Epidermal melanocyte (primary cell): ENCODE data around the gene C12orf75.
"Not testable (repeated sequence)": the region's sequence is repeated elsewhere in the genome, so short reads cannot be mapped to it uniquely, and the experiment has no call there.

ENCODE experiments used
- DNase-seq: peaks from one replicate; pipeline ENCODE4 v3.0.0; 2011; ENCODE audit warnings: low spot score; ENCODE audit not compliant: insufficient read length

C12orf75 gene

DNA sequence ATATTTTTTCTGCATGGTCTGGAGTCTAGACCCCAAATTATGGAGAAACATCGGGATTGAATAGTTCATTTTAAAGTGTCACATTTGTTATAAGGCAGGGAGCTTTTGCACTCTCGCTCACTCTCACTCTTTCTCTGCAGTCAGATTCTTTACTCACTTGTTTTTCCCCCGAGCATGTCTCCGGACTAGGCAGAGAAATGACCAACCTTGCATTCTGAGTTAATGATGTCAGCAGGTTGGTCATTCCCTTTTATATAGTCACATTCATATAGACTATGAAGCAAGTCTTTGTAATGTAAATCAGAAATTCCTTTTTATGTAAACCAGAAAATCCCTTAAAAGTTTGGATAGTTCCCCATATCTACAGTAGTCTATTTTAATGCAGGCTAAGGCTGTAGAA lies 4.1 kb downstream of the C12orf75 start:
- DNase-seq: no peak

DNA sequence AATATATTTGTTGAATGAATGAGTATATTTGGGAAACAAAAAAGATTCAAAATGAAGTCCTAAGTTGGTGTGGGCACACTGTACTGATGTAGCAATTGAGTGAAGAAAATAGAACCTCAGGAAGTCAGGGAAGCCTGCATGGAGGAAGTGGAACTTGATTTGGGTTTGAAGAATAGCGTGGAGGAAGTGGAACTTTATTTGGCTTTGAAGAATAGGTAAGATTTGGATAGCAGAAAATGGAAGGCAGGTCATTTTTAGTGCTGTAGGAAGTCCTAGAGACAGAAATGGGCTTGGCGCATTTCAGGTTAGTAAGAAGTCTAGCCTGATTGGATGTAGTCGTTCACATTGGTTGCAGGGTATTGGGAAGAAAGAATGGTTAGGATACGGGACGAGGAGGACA lies 5.4 kb downstream of the C12orf75 start:
- no peak for DNase-seq

DNA sequence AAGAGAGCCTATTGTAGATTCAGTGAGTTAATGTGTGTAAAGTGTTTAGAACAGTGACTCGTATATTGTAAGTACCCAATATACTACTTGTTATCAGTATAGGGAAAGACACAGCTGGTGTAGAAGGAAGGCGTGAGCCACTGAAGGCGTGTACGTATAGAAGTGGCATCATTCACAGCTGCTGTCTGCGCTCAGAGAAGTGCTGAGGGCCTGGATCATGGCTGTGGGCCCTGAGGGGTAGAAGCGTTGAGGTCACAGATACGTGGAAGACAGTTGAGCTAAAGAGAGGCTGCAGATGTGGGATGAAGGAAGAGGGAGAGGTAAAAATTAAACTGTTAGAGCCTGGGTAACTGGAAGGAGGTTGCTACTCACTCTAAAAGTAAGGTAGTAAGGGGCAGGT lies 5.9 kb downstream of the C12orf75 start:
- DNase-seq: no peak

DNA sequence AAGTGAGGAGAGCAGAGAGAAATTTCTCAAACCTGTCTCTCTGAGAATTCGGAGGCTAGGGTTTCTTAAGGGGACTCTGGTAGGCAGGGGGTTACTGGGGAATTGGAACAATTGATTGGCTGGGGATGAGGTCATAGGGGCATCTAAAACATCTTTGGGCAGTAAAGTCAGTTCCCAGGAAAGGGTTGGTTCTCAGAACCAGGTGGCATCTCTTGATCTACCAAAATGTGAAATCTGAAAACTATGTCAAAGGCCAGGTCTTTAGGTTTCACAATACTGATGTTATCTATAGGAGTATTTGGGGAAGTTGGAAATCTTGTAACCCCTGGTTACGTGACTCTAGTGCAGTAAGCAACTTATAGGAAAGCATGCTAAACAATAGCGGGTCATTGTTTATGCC lies 6.9 kb downstream of the C12orf75 start:
- no peak for DNase-seq

DNA sequence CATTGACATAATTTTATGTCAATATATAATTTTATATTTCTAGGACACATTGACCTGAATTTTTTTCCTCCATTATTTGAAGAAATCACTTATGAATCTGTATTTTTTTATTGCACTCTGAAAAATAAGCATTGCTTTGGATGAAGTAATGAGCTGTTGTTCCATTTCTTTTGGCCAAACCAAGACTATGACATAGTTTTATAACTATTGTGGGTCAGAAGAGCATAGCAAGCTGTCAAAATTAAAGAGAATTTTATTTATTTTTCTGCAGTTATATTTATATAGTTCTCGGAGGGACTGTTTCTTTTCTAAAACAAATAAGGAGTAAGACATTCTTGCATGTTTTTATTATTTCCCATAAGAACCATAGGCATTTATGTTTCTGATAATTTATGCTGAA lies 8.5 kb downstream of the C12orf75 start:
- DNase-seq: no peak

DNA sequence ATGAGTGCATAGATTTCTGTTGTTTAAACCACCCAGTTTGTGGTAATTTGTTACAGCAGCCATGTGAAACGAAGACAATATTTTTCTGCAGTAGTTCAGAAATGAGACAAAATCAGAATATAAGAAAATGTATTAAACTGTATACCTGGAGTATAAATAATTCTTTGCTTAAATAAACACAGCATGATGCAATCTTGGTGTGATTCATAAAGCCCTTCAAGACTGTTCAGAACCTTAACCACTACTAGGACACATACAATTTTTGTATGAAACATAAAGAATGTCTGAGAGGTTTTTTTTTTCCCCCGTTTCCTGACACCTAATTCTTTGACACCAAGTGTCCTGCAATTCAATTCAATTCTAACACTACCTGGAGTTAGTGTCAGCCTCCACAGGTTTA lies 10.5 kb downstream of the C12orf75 start:
- no peak for DNase-seq

DNA sequence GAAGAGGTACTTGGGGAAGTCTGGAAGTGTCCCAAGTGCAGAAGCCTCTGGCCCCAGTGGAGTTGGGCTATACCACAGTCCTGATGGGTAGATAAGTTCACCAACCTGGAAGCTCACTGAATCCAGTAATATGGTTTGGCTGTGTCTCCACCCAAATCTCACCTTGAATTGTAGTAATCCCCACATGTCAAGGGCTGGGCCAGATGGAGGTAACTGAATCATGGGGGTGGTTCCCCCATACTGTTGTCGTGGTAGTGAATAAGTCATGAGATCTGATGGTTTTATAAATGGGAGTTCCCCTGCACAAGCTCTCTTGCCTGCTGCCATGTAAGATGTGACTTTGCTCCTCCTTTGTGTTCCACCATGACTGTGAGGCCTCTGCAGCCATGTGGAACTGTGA lies 11.1 kb downstream of the C12orf75 start:
- not testable (repeated sequence) for DNase-seq

DNA sequence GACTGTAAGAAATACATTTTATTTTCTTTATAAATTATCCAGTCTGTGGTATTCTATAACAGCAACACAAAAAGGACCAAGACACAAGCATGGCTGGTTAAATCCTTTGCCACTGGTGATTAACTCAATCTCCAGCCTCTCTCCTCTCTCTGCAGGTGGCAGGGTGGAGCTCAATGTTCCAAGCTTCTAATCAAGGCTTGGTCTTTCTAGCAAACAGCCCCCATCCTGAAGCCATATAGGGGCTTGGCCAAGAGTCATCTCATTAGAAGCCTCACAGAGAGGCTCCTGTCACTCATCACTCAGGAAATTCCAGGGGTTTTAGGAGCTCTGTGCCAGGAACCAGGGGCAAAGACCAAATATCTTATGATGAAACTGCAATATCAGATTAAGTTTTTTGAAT lies 12.0 kb downstream of the C12orf75 start:
- DNase-seq: no peak

DNA sequence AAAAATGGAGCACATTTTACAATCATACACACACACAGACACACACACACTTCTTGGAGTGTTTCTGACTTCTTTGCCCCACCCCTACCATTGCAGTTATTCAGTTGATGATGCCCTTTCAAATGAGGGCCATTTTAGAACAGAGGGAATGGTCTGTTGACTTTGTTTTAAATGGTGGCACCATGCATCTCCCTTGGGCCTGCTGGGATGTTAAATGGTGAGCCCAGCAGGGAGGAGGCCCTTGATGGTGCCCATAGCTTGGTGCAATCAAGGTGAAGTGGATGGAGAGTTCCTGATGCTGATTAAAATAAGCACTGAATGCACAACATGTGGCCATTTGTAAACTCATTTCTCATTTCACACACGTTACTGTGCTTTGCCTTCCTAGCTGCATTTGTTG lies 13.3 kb downstream of the C12orf75 start:
- no peak for DNase-seq

DNA sequence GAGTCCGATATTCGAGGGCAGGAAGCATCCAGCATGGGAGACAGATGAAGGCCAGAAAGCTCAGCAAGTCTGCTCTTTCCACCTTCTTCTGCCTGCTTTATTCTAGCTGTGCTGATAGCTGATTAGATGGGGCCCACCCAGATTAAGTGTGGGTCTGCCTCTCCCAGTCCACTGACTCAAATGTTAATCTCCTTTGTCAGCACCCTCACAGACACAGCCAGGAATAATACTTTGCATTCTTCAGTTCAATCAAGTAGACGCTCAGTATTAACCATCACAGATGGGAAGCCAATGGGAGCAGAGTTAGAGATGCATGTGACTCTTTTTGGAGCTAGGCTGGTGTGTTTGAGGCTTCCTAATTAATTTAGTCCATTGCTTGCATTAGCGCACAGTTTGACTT lies 17.0 kb downstream of the C12orf75 start:
- DNase-seq: no peak

DNA sequence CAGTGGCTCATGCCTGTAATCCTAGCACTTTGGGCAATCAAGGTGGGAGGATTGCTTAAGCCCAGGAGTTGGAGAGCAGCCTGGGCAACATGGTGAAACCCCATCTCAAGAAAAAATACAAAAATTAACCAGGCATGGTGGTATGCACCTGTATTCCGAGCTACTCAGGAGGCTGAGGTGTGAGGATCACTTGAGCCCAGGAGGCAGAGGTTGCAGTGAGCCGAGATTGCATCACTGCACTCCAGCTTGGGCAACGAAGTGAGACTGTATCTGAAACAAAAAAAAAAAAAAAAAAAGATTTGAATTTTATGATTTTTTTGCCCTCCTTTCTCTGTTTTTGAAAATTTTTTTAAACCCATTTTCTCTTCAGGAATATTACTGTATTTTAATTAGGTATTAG lies 17.7 kb downstream of the C12orf75 start:
- no peak for DNase-seq

DNA sequence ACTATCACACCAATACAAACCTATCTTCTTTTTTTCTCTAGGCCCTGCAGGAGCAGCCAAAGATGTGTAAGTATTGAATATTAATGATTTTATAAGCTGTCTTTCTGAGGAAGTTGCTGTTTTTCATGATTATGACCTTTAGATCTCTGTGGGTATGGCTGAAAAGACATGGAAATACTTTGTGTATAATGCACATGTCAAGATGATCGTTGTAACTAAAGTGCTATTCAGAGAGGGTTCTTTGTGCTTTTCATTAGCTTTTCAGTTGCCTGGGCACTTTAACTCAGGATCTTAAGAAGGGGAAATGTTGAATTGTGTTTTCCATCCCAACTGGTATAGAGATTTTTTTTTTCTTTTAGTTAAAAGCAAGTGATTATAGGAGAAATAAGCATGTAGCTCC lies 18.1 kb downstream of the C12orf75 start:
- DNase-seq: no peak

DNA sequence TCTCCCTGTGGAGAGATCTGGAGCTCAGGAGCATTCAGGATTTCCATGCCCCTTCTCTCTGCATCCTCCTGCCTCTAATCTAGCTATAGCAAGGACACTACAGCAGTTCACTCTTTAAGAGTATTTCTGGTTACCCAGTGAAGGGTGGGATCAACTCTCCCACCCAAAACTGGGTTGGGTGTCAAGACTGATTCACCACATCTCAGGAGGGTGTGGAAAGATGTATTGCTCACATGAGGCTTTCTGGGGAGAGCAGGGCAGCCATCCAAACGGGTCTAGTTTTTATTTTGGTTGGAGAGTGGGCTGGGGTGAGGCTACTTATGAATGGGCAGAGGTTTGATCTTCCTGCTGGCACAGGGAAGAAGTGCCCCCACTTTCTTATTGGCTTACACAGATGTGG lies 18.6 kb downstream of the C12orf75 start:
- no peak for DNase-seq

DNA sequence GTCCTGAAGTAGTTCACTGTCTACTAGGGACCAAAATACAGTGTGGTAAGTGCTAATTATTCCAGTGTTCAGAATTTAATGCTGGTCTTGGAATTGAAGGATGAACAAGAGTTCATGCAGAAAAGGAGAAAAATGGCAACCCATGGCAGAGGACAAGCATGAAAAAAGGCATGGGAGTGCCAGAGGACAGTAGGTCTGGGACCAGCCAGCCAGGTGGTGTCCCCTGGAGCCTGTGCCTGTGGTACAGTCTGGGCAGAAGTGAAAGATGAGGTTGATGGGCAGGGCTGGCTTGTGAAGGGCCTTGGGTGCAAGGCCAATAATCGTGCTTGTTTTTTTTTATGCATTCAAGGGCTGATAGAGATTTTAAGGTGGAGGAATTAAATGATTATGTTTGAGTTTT lies 21.0 kb downstream of the C12orf75 start:
- DNase-seq: no peak

DNA sequence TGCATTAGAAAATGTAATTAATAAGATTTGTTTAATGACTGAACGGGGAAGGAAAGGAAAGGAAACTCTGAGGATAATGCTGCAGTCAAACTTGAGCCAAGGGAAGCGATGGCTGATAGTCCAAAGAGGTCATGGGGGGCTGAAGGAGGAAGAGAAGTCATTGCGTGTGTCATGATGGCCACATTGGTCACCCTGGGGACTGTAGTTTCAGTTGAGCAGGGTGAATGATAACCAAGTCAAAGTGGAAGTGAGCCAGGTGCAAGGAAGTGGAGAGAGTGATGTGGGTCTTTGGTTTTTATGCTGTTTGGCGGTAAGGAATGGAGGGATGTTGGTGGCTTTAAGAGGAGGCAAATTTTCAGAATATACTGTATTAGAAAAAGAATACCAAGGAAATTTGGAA lies 21.6 kb downstream of the C12orf75 start:
- DNase-seq: no peak

DNA sequence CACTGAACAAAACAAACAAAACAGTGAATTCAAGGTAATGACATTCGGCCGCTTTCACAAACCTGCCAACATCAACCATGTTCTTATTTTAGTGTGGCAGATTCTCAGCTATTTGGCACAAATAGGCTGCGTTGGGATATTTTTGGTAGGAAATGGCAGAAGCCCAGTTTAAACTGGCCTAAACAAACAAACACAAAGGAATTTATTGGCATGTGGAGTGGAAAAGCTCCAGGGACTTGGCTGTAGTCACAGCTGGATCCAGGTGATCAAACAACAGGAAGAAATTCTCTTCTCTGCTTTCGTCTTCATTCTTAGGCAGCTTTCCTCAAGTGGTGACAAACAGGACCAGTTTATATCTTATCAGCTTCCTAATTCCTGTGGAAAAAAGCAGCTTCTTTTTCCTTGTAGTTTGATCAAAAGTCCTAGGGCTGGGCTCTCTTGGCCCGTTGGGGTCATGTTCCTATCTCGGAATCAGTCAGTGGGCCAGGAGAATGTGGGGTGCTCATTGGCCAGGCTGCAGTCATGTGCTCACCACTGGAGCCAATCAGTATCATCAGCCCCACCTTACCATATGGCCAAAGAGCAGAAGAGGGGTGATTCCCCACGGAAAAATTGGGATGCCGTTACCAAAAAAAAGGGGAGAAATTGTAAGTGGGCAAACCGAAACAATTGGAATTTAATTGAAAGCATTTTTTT lies 22.6 kb downstream of the C12orf75 start:
- no peak for DNase-seq

DNA sequence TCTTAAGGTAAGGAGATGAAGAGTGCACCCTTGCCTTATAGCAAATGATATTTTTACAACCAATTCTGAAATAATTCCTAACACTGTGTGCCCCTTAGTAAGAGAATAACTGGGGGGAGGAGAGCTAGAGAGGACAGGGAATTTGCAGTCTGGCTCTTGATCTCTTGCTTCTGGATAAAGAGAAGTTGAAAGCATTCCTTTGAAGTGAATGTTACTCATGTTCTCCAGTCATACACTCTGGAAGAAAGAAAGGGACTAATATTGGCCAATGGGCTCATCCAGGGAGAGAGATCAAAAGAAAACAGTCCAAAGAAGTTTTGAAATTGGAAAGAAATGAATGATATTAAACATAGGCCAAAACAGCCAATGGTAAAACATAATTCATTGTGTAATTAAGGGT lies 25.3 kb downstream of the C12orf75 start:
- no peak for DNase-seq

DNA sequence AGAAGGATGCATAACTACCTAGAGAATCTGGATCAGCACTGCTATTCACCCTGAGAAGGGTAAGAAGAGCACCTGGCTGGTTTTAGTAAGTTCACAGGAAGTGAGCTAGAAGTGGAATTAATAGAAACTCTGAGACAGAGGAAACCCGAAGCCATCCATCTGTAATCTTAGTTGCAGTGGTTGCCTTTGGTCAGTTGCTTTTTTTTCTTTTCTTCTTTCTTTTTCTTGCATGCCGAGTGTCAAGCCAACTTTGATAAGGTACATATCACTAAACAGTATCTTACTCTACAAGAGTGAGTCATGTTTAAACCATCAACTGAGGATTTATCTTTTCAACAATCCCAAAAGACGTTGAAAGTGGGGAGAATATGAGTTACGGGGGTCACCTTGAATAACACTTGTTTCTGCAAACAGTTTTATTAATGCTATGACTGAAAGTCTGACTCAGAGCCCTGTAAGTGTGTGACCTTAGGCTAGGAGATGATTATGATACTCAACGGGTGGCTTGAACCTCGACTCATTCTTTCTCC lies 26.7 kb downstream of the C12orf75 start:
- no peak for DNase-seq

DNA sequence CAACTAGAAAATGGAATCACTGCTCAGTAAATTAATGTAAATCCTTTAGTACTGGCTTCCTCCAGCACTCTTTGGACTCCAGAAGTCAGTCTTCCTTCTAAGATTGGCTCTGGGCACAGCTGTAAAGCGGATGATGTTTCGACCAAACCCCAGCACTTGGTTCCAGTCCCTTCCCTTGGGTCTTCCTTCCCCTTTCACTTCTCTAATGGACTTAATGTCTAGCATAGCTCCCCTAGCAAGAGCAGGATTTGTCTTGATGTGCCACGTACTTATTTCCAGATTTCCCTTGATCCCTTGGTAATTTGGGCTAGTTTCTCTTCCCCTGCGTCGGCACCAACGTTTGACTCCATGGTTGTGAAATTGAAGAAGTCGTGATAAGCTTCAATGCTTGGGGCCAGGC lies 28.3 kb downstream of the C12orf75 start:
- DNase-seq: no peak

DNA sequence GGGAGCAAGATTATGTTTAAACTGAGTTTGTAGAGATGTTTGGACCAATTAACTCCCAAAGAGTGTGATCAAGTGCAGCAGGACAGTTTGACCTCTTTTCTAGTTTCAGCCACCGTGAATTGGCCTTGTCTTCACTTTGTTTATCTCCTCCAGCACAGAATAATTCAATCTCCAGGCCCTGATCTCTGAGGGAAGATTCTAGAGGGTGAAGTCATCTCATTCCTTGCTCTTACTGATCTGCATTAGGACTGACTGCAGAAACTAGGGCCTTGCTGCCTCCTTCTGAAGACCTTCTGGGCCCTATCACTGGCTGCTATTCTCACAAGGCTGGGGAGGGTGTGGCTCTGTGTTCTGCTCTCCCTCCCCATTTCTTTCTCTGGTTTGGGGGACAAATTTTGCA lies 29.4 kb downstream of the C12orf75 start:
- DNase-seq: no peak

DNA sequence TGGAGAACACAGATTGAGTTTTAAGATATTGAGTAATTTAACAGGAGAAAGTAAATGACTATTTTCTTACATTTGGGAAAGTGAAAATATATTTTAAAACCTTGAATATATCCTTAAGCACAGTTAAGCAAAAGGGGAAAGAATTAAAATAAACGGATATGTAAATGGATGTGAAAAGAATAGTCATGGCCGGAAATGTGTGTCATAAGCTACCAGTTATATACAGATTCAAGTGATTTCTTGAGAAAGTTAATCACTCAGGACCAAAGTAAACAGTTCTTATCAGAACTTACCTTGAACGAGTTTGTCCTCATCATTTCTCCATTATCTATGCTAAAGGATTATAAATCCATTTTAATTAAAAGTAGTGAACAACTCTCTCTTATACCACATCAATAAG lies 33.4 kb downstream of the C12orf75 start:
- DNase-seq: no peak

DNA sequence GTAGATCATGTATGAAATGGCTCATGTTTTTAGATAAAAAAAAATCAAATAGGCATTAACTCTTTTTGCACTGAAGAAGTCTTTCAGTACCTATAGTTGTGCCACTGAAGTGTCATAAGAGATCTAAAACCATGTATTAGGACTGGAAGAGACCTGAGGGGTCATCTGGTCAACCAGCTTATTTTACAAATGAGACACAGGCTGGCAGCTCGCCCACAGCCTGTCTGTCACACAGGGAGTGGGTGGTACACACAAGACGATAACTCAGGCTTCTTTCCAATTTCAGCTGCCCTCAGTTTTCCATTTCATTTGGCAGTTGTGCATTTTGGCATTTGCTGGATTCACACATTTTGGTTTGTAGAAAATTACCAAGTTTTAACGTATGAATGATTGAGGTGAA lies 34.7 kb downstream of the C12orf75 start:
- no peak for DNase-seq

DNA sequence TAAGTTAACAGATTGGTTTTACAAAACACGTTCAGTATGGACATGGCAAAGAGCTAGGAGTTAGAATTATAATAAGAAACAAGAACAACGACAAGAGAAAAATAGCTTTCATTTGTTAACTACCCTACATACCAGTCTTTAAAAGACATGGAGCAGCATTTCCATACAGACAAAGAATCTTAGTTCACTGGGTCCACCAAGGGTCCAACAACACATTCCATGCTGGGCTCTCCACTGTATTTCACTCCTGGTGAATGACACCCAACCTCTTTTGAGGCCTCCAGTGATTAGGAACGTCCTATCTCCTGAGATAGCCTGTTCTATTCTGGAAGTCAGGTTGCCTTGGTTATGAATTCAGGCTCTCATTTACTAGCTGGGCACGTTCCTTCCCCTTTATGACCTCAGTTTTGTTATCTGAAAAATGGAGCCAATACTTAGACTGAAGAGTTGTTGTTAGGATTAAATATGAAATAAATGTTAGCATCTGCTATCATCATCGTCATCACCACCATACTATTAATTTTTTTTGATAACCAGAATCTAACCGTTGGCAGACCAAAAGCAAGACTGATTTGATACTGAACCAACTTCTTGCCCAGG lies 37.7 kb downstream of the C12orf75 start:
- no peak for DNase-seq
